ENCODE measurements around the gene ATG7.

DNA sequence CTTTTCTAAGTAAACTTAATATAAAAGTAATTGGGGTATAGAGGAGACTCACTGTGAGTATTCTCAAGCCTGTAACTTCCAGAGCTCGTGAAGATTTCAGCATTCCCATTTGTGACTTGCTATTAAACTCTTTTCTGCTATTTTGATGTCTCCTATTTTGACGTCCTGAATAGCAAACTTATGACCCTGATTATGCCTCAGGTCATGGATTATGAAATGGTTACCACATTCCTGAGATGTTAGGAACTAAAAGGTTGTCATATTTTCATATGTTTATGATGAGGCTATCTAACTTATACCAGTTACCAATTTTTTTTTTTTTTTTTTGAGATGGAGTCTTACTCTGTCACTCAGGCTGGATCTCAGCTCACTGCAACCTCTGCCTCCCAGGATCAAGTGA, 105.5 kb downstream of the ATG7 start:
- TF ChIP-seq, protein P1, sequence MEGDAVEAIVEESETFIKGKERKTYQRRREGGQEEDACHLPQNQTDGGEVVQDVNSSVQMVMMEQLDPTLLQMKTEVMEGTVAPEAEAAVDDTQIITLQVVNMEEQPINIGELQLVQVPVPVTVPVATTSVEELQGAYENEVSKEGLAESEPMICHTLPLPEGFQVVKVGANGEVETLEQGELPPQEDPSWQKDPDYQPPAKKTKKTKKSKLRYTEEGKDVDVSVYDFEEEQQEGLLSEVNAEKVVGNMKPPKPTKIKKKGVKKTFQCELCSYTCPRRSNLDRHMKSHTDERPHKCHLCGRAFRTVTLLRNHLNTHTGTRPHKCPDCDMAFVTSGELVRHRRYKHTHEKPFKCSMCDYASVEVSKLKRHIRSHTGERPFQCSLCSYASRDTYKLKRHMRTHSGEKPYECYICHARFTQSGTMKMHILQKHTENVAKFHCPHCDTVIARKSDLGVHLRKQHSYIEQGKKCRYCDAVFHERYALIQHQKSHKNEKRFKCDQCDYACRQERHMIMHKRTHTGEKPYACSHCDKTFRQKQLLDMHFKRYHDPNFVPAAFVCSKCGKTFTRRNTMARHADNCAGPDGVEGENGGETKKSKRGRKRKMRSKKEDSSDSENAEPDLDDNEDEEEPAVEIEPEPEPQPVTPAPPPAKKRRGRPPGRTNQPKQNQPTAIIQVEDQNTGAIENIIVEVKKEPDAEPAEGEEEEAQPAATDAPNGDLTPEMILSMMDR (IDR thresholded peaks at IDR 0.05), result no peak
- TF ChIP-seq, protein P2, sequence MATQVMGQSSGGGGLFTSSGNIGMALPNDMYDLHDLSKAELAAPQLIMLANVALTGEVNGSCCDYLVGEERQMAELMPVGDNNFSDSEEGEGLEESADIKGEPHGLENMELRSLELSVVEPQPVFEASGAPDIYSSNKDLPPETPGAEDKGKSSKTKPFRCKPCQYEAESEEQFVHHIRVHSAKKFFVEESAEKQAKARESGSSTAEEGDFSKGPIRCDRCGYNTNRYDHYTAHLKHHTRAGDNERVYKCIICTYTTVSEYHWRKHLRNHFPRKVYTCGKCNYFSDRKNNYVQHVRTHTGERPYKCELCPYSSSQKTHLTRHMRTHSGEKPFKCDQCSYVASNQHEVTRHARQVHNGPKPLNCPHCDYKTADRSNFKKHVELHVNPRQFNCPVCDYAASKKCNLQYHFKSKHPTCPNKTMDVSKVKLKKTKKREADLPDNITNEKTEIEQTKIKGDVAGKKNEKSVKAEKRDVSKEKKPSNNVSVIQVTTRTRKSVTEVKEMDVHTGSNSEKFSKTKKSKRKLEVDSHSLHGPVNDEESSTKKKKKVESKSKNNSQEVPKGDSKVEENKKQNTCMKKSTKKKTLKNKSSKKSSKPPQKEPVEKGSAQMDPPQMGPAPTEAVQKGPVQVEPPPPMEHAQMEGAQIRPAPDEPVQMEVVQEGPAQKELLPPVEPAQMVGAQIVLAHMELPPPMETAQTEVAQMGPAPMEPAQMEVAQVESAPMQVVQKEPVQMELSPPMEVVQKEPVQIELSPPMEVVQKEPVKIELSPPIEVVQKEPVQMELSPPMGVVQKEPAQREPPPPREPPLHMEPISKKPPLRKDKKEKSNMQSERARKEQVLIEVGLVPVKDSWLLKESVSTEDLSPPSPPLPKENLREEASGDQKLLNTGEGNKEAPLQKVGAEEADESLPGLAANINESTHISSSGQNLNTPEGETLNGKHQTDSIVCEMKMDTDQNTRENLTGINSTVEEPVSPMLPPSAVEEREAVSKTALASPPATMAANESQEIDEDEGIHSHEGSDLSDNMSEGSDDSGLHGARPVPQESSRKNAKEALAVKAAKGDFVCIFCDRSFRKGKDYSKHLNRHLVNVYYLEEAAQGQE (IDR thresholded peaks at IDR 0.05; ENCODE audit: insufficient read depth in 1 of 2, low read depth in 2 of 2, low read length in 1 of 2), result no peak
- no peak for TF ChIP-seq POLR2AphosphoS5 (IDR thresholded peaks at IDR 0.05; ENCODE audit: low read depth, low read length)
